NAMALWA (cell line): ENCODE data around the gene GLRA3.
"Not testable (repeated sequence)": the region's sequence is repeated elsewhere in the genome, so short reads cannot be mapped to it uniquely, and the experiment has no call there.

Experiments
- DNase-seq: peaks from one replicate; pipeline ENCODE4 v3.0.0-alpha.2; 2015; ENCODE audit warnings: low spot score

GLRA3 gene

GRCh38 chr4:174654634-174655033 is 174.4 kb downstream of the GLRA3 start:
- no peak for DNase-seq

- DNase-seq: no peak
These were observed 178.2 kb downstream of the GLRA3 start for GRCh38 chr4:174650711-174651355.

GRCh38 chr4:174648812-174649211 is 180.2 kb downstream of the GLRA3 start:
- no peak for DNase-seq

GRCh38 chr4:174646326-174646725 is 182.7 kb downstream of the GLRA3 start:
- DNase-seq: no peak

- no peak for DNase-seq
These were observed 188.9 kb downstream of the GLRA3 start for GRCh38 chr4:174640146-174640545.

GRCh38 chr4:174635732-174636131 is 193.3 kb downstream of the GLRA3 start:
- no peak for DNase-seq

- DNase-seq: no peak
These were observed 195.6 kb downstream of the GLRA3 start for GRCh38 chr4:174633399-174633798.

- peak; percentile 76 for DNase-seq
These were observed 196.9 kb downstream of the GLRA3 start for GRCh38 chr4:174631901-174632758.

GRCh38 chr4:174629907-174630450 is 199.1 kb downstream of the GLRA3 start:
- DNase-seq: not testable (repeated sequence)

- DNase-seq: no peak
These were observed 199.8 kb downstream of the GLRA3 start for GRCh38 chr4:174629265-174629664.

- no peak for DNase-seq
These were observed 200.9 kb downstream of the GLRA3 start for GRCh38 chr4:174628191-174628590.

- DNase-seq: no peak
These were observed 201.6 kb downstream of the GLRA3 start for GRCh38 chr4:174627473-174627872.

- no peak for DNase-seq
These were observed 202.6 kb downstream of the GLRA3 start for GRCh38 chr4:174626342-174627008.

GRCh38 chr4:174616661-174617060 is 212.4 kb downstream of the GLRA3 start:
- DNase-seq: no peak

GRCh38 chr4:174613979-174614378 is 215.1 kb downstream of the GLRA3 start:
- no peak for DNase-seq

- peak; percentile 23 for DNase-seq
These were observed 217.3 kb downstream of the GLRA3 start for GRCh38 chr4:174611792-174612191.

- DNase-seq: no peak
These were observed 221.3 kb downstream of the GLRA3 start for GRCh38 chr4:174607792-174608191.

GRCh38 chr4:174604198-174604597 is 224.8 kb downstream of the GLRA3 start:
- no peak for DNase-seq

GRCh38 chr4:174600391-174600790 is 228.7 kb downstream of the GLRA3 start:
- no peak for DNase-seq

GRCh38 chr4:174598800-174599199 is 230.2 kb downstream of the GLRA3 start:
- no peak for DNase-seq

- no peak for DNase-seq
These were observed 232.5 kb downstream of the GLRA3 start for GRCh38 chr4:174596513-174596912.

- DNase-seq: no peak
These were observed 233.7 kb downstream of the GLRA3 start for GRCh38 chr4:174595141-174595929.
